ENCODE results near the gene GPX2. TPM values are rescaled to one million over a fixed set of nuclear protein-coding genes. Genes with fewer than 3 reads are reported as not detected.

GPX2 gene
- total and polyA plus RNA-seq, 2 experiments from 2014 or later: 0.78 to 2.2 TPM

- no peaks in the 10 kb centered on the region for H3K27me3 ChIP-seq (ENCODE audit: insufficient read depth)
- H3K27ac Mint-ChIP-seq: no peak overlapping the region
- no peaks in the 10 kb centered on the region for H3K36me3 Mint-ChIP-seq (ENCODE audit: low read depth)
- H4K20me1 ChIP-seq (replicated peaks; ENCODE audit: insufficient read depth): no peaks in the 10 kb centered on the region
- H3F3A ChIP-seq (replicated peaks; ENCODE audit: low read depth): no peaks in the 10 kb centered on the region
- TF ChIP-seq CTCF (conservative IDR thresholded peaks at IDR 0.05; ENCODE audit: low read depth in 2 of 2): no peak
- no peak for TF ChIP-seq ZNF462 (CRISPR knock-in tag; IDR thresholded peaks at IDR 0.05)
- TF ChIP-seq ZNF114 (CRISPR knock-in tag; IDR thresholded peaks at IDR 0.05): no peak
- no peak for TF ChIP-seq ZNF331 (CRISPR knock-in tag; IDR thresholded peaks at IDR 0.05; ENCODE audit: low read depth)
- no peak for TF ChIP-seq JUNB (IDR thresholded peaks at IDR 0.05; ENCODE audit: unreplicated experiment)
- no peak for TF ChIP-seq NANOG (IDR thresholded peaks at IDR 0.05; ENCODE audit: borderline replicate concordance)
- TF ChIP-seq POLR2AphosphoS5 (IDR thresholded peaks at IDR 0.05; ENCODE audit: low read depth): no peak
- TF ChIP-seq ETS1 (IDR thresholded peaks at IDR 0.05): no peak
- no peak for TF ChIP-seq REST (IDR thresholded peaks at IDR 0.05; ENCODE audit: unreplicated experiment)
- no peak for TF ChIP-seq EZH2phosphoT487 (IDR thresholded peaks at IDR 0.05; ENCODE audit: unreplicated experiment)
- no peak for TF ChIP-seq STAT1 (IDR thresholded peaks at IDR 0.05; ENCODE audit: unreplicated experiment)
- TF ChIP-seq EZH2 (IDR thresholded peaks at IDR 0.05; ENCODE audit: low read depth, unreplicated experiment): no peak
- no peak overlapping the region for H3K4me3 ChIP-seq
- H3K27ac ChIP-seq (ENCODE audit: low read depth): no peak overlapping the region
- H3K4me1 Mint-ChIP-seq: peaks cover 13% of the 10 kb centered on the region
- no peak overlapping the region for H2AFZ ChIP-seq
- no peak overlapping the region for H3K4me2 ChIP-seq
- no peaks in the 10 kb centered on the region for H3K36me3 ChIP-seq (ENCODE audit: insufficient read depth)
- H3K79me2 ChIP-seq (replicated peaks; ENCODE audit: insufficient read depth): peaks cover 25% of the 10 kb centered on the region
- DNase-seq (ENCODE audit: low spot score) (no peak), ATAC-seq (no peak)
- H3K4me3 Mint-ChIP-seq: no peak overlapping the region
- H3K4me1 ChIP-seq (ENCODE audit: insufficient read depth): peaks cover 9% of the 10 kb centered on the region; the same call in 1 of the 2 replicates
- H3K9me3 Mint-ChIP-seq: no peaks in the 10 kb centered on the region
- peaks cover 5% of the 10 kb centered on the region for H3K27me3 Mint-ChIP-seq (ENCODE audit: insufficient read depth, low read depth, poor library complexity)
- H3K9me2 ChIP-seq (ENCODE audit: insufficient read depth): no peaks in the 10 kb centered on the region
Measured at GRCh38 chr14:64912261-64912660, 30.3 kb downstream of the GPX2 start.

Data from GM23338 (cell line).